Fibroblast of skin of scalp (primary cell): ENCODE measurements around the gene IL17RA.

ENCODE experiments used
- DNase-seq: peaks from one replicate; pipeline ENCODE4 v3.0.0-alpha.2; 2013

IL17RA gene

DNA sequence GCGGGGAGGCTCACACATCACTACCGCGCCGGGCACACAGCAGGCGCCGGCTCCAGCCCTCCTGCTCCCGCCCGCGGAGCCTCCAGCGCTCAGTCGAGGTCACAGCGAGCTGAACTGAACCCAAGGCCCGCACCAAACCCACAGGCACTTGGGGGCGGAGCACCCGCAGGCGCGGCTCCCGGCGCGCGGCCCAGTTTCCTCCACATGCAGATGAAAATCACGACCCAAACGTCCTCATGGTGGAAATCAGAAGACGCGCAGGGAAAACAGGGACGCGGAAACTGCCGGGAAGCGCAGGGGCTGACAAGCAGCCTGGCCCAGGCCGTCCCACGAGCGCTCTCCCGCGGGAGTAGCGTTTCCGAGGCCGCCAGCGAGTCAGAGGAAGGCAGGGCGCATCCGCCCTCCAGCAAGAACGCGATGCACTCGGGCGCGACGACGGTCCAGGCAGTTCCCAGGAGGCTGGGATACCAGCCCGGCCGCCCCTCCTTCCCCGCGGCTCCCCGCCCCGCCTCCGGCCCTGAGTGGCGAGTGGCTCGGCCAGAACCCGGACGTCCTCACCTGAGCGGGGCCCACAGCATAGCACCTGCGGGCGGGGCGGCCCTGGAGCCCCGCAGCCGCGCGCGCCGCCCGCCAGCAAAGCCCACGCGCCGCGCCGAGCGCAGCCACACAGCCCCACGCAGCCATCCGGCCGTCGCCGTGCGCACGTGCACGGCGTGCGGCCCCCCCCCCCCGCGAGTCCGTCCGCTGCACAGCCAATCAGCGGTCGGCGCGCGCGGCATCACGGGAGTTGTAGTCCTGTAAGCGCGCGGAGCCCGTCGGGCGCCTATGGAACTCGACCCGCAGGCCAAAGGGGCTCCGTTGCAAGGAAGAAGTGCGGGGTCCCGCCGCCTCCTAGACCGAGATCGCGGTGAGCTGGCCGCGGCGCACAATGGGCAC lies 74.0 kb downstream of the IL17RA start, which contains the start of gene HDHD5:
HDHD5 (minus strand) TSS at position 710 of the 936 bp plus-strand sequence; CDS start at position 684, 26 bp downstream.
- peak; percentile 91 for DNase-seq

DNA sequence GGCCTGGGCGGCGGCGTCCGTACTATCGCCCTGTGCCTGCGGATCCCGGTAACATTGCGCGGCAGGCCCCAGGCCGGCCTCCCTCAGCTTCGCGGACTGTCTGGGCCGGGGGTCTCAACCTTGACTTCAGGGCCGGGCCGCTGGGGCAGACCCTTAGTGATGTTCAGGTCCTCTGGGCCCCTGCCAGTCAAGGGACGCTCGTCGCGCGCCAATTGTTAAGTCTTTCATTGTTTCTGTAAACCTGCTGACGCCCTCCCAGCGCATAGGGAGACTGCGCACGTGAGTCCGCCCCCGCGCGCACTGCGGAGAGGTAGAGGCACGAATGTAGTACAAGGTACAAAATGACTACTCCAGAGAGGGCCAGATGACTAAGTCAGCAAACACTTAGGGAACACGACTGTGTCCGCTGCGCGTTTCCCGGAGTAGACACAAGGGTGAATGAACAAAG lies 74.7 kb downstream of the IL17RA start:
- DNase-seq: peak; percentile 53

- DNase-seq: no peak
These were observed 77.2 kb downstream of the IL17RA start for GRCh38 chr22:17161991-17162390.

DNA sequence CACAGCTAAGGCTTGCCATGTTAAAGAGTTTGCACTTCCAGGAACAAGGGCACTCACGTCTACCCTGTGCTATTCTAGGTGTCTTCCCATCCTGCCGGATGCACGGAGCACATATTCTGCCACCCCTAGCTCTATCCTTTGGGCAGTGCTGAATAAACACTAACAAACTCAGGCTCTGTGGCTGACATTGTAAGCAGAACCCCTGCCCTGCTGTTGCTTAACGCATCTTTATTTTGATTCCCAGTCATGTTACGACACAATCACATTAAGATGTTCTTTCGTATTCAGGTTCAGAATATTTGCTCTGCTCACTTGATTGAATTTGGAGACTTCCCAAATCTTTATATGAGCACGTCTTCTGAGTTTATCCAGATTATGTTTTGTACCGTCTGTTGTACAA lies 77.9 kb downstream of the IL17RA start:
- DNase-seq: no peak

- no peak for DNase-seq
These were observed 79.7 kb downstream of the IL17RA start for GRCh38 chr22:17164392-17165024.
